Kidney epithelial cell (primary cell): ENCODE data around the gene ALG5. TPM values are rescaled to one million over a fixed set of nuclear protein-coding genes. Genes with fewer than 3 reads are reported as not detected.

Experiments used
- DNase-seq: peaks from one replicate; pipeline ENCODE4 v3.0.0-alpha.2; 2010; ENCODE audit warnings: low read depth
- H3K27me3 ChIP-seq: 2 replicates; pipeline ENCODE4 v1.6.0; 2011; ENCODE audit warnings: low read length; ENCODE audit not compliant: control insufficient read depth, insufficient read depth
- H3K36me3 ChIP-seq: 2 replicates; pipeline ENCODE4 v1.5.1; 2011; ENCODE audit warnings: low read length; ENCODE audit not compliant: control insufficient read depth, insufficient read depth
- H3K4me3 ChIP-seq: 2 replicates; pipeline ENCODE4 v1.5.1; 2011; ENCODE audit warnings: low read depth, mild to moderate bottlenecking, control low read depth, low read length
- CTCF ChIP-seq: IDR thresholded peaks from 2 replicates; pipeline ENCODE4 v1.5.1; 2011; ENCODE audit warnings: mild to moderate bottlenecking, moderate library complexity, low read length, control low read depth, inconsistent platforms; ENCODE audit not compliant: insufficient read depth, poor library complexity, severe bottlenecking
- total RNA-seq: library from RNA; depleted of rRNA; stranded (reverse); fragments of >200 nt; gene quantifications from 2 replicates; pipeline ENCODE4 v1.2.3, GENCODE V29; 2015

Gene ALG5
- total RNA-seq, 1 donor from 2014 or later: 32.0 TPM

GRCh38 chr13:36918246-36919131, 80.7 kb downstream of the ALG5 start:
- peak; percentile 44 for DNase-seq
- Histone ChIP-seq H3K36me3 (no peaks in the 10 kb centered on the region), H3K27me3 (no peaks in the 10 kb centered on the region), H3K4me3 (peak overlapping the region; percentile 53)
- TF ChIP-seq CTCF: no peak

GRCh38 chr13:36917311-36917710, 81.8 kb downstream of the ALG5 start:
- TF ChIP-seq CTCF: no peak
- Histone ChIP-seq H3K27me3 (no peaks in the 10 kb centered on the region), H3K4me3 (no peak overlapping the region), H3K36me3 (no peaks in the 10 kb centered on the region)
- no peak for DNase-seq

- Histone ChIP-seq H3K4me3 (no peak overlapping the region), H3K27me3 (no peaks in the 10 kb centered on the region), H3K36me3 (no peaks in the 10 kb centered on the region)
- DNase-seq: no peak
- no peak for TF ChIP-seq CTCF
These were observed 83.1 kb downstream of the ALG5 start for GRCh38 chr13:36915896-36916640.

GRCh38 chr13:36915106-36915505, 84.0 kb downstream of the ALG5 start:
- H3K4me3 ChIP-seq: no peak overlapping the region
- no peaks in the 10 kb centered on the region for H3K36me3 ChIP-seq
- no peaks in the 10 kb centered on the region for H3K27me3 ChIP-seq
- TF ChIP-seq CTCF: no peak
- DNase-seq: no peak

GRCh38 chr13:36914648-36915047, 84.5 kb downstream of the ALG5 start:
- H3K4me3 ChIP-seq: no peak overlapping the region
- DNase-seq: no peak
- no peak for TF ChIP-seq CTCF
- H3K27me3 ChIP-seq: no peaks in the 10 kb centered on the region
- no peaks in the 10 kb centered on the region for H3K36me3 ChIP-seq
